ENCODE measurements around the gene PTPN14. TPM values are rescaled to one million over a fixed set of nuclear protein-coding genes. Genes with fewer than 3 reads are reported as not detected.

Gene PTPN14
- total and polyA plus RNA-seq, 3 donors from 2014 or later = 14.8 to 59.2 (median 42.2) TPM

- H3K36me3 ChIP-seq (ENCODE audit: low read depth, missing control alignments) = no peaks in the 10 kb centered on the region
- no peaks in the 10 kb centered on the region for H3K4me1 ChIP-seq
- TF ChIP-seq CTCF (IDR thresholded peaks at IDR 0.05) = no peak
- no peak for TF ChIP-seq POLR2A (IDR thresholded peaks at IDR 0.05)
- 97% methylated on average over 2 of the region's 2 CpGs for WGBS, 2 donors
- H3K27ac ChIP-seq = no peak overlapping the region
- H3K4me3 ChIP-seq = no peak overlapping the region
- intact Hi-C loops (cut with DNase I; ENCODE audit: low total_unique reads) = no loop called here
- no peaks in the 10 kb centered on the region for H3K9me3 ChIP-seq
- DNase-seq = no peak
- no peaks in the 10 kb centered on the region for H3K27me3 ChIP-seq
Observed at GRCh38 chr1:214462882-214463281, 88.5 kb downstream of the PTPN14 start.

- no peak for DNase-seq
- Histone ChIP-seq H3K4me3 (no peak overlapping the region), H3K27ac (no peak overlapping the region), H3K9me3 (no peaks in the 10 kb centered on the region), H3K4me1 (no peaks in the 10 kb centered on the region), H3K36me3 (ENCODE audit: low read depth, missing control alignments) (no peaks in the 10 kb centered on the region), H3K27me3 (no peaks in the 10 kb centered on the region)
- intact Hi-C loops (cut with DNase I; ENCODE audit: low total_unique reads) = no loop called here
- no peak for TF ChIP-seq CTCF (IDR thresholded peaks at IDR 0.05)
- TF ChIP-seq POLR2A (IDR thresholded peaks at IDR 0.05) = no peak
- WGBS, 2 donors = 88 to 98% methylated on average over 4 of the region's 4 CpGs
Observed at GRCh38 chr1:214461305-214461704, 90.1 kb downstream of the PTPN14 start.

GRCh38 chr1:214460304-214460916 is 91.0 kb downstream of the PTPN14 start:
- Histone ChIP-seq H3K9me3 (no peaks in the 10 kb centered on the region), H3K27ac (no peak overlapping the region), H3K4me3 (no peak overlapping the region), H3K4me1 (no peaks in the 10 kb centered on the region), H3K27me3 (no peaks in the 10 kb centered on the region), H3K36me3 (ENCODE audit: low read depth, missing control alignments) (no peaks in the 10 kb centered on the region)
- no peak for DNase-seq
- intact Hi-C loops (cut with DNase I; ENCODE audit: low total_unique reads) = no loop called here
- WGBS, 2 donors = 64 to 71% methylated on average over 2 of the region's 2 CpGs
- TF ChIP-seq CTCF (IDR thresholded peaks at IDR 0.05) = no peak
- TF ChIP-seq POLR2A (IDR thresholded peaks at IDR 0.05) = no peak

GRCh38 chr1:214459895-214460294 is 91.5 kb downstream of the PTPN14 start:
- WGBS, 2 donors = 70 to 73% methylated on average over 3 of the region's 3 CpGs
- Histone ChIP-seq H3K4me1 (no peaks in the 10 kb centered on the region), H3K36me3 (ENCODE audit: low read depth, missing control alignments) (no peaks in the 10 kb centered on the region), H3K9me3 (no peaks in the 10 kb centered on the region), H3K27ac (no peak overlapping the region), H3K4me3 (no peak overlapping the region), H3K27me3 (no peaks in the 10 kb centered on the region)
- intact Hi-C loops (cut with DNase I; ENCODE audit: low total_unique reads) = no loop called here
- TF ChIP-seq CTCF (IDR thresholded peaks at IDR 0.05) (no peak), POLR2A (IDR thresholded peaks at IDR 0.05) (no peak)
- no peak for DNase-seq

- TF ChIP-seq POLR2A (IDR thresholded peaks at IDR 0.05) (no peak), CTCF (IDR thresholded peaks at IDR 0.05) (no peak)
- intact Hi-C loops (cut with DNase I; ENCODE audit: low total_unique reads) = no loop called here
- DNase-seq = no peak
- no peak overlapping the region for H3K4me3 ChIP-seq
- no peaks in the 10 kb centered on the region for H3K36me3 ChIP-seq (ENCODE audit: low read depth, missing control alignments)
- H3K9me3 ChIP-seq = no peaks in the 10 kb centered on the region
- H3K27me3 ChIP-seq = no peaks in the 10 kb centered on the region
- H3K4me1 ChIP-seq = no peaks in the 10 kb centered on the region
- WGBS, 2 donors = 54 to 55% methylated on average over 1 of the region's 1 CpG
- no peak overlapping the region for H3K27ac ChIP-seq
Observed at GRCh38 chr1:214458541-214458940, 92.9 kb downstream of the PTPN14 start.
